Lower lobe of right lung (tissue), 2 donors: ENCODE measurements around the gene DST. TPM values are rescaled to one million over a fixed set of nuclear protein-coding genes. Genes with fewer than 3 reads are reported as not detected.

ENCODE experiments used
- ATAC-seq, 2 donors: fragments of 200-7000 bp; cut with Tn5 transposase; one replicate each; pipeline ENCODE4 v1.9.1; 2020 to 2022; ENCODE audit warnings: mild to moderate bottlenecking in 2 of 2, moderate library complexity in 2 of 2
- DNase-seq: peaks from one replicate; pipeline ENCODE4 v3.0.0-alpha.2; 2020
- H3K27ac ChIP-seq: fragments of 200-600 bp; one replicate; pipeline ENCODE4 v1.8.0; 2022
- H3K27me3 ChIP-seq: fragments of 200-600 bp; one replicate; pipeline ENCODE4 v1.8.0; 2022; ENCODE audit warnings: low read depth
- H3K36me3 ChIP-seq: fragments of 200-600 bp; one replicate; pipeline ENCODE4 v1.8.0; 2022; ENCODE audit warnings: mild to moderate bottlenecking
- H3K4me1 ChIP-seq: fragments of 200-600 bp; one replicate; pipeline ENCODE4 v1.8.0; 2022
- H3K4me3 ChIP-seq: fragments of 200-600 bp; one replicate; pipeline ENCODE4 v1.8.0; 2022; ENCODE audit warnings: mild to moderate bottlenecking
- H3K9me3 ChIP-seq: fragments of 200-600 bp; one replicate; pipeline ENCODE4 v1.8.0; 2022
- intact Hi-C: fragments of 100-400 bp; cut with DNase I; formaldehyde crosslinking; loops from one replicate; pipeline ENCODE4 v1.11.0; 2022
- total RNA-seq: library from RNA; stranded (reverse); fragmentation: NEBNext Ultra II Directional; extraction: Animal tissue kit (Norgen Biotek cat#: 25700); gene quantifications from one replicate; pipeline ENCODE4 v1.2.1, GENCODE V29; 2021
- TF ChIP-seq, protein P1 (sequence below): fragments of 200-600 bp; IDR thresholded peaks from one replicate; pipeline ENCODE4 v1.8.0; 2022; ENCODE audit warnings: antibody characterized with exemption, mild to moderate bottlenecking
- donor health status: DM: no; HTN: yes; CAD: no; lungs with severe emphysema.

DST gene
- total RNA-seq, 1 donor from 2014 or later = 327 TPM

GRCh38 chr6:56657354-56657753 is 14.7 kb upstream of the DST start:
- no peak overlapping the region for H3K27ac ChIP-seq
- no peak for ATAC-seq

DNA sequence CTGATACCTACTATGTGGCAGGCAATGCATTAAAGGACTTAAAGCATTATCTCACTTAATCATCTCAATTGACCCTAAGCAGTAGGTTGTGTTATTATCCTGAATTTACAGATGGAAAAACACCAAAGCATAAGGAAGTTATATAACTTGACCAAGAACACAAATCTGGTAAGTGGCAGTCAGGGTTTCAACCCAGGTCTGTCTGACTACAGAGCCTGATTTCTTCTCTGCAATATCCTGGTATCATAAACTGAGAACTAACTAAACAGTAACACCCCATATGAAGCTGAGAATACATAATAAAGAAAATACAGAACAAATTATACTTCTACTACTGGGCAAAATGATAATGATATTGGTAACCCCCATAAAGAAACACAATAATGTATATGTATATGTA is 13.8 kb upstream of the DST start:
- Histone ChIP-seq H3K27me3 (no peaks in the 10 kb centered on the region), H3K27ac (no peak overlapping the region), H3K9me3 (no peaks in the 10 kb centered on the region), H3K36me3 (no peaks in the 10 kb centered on the region), H3K4me3 (no peak overlapping the region), H3K4me1 (peaks cover 18% of the 10 kb centered on the region)
- no peak for ATAC-seq
- DNase-seq = no peak
- TF ChIP-seq, protein P1, sequence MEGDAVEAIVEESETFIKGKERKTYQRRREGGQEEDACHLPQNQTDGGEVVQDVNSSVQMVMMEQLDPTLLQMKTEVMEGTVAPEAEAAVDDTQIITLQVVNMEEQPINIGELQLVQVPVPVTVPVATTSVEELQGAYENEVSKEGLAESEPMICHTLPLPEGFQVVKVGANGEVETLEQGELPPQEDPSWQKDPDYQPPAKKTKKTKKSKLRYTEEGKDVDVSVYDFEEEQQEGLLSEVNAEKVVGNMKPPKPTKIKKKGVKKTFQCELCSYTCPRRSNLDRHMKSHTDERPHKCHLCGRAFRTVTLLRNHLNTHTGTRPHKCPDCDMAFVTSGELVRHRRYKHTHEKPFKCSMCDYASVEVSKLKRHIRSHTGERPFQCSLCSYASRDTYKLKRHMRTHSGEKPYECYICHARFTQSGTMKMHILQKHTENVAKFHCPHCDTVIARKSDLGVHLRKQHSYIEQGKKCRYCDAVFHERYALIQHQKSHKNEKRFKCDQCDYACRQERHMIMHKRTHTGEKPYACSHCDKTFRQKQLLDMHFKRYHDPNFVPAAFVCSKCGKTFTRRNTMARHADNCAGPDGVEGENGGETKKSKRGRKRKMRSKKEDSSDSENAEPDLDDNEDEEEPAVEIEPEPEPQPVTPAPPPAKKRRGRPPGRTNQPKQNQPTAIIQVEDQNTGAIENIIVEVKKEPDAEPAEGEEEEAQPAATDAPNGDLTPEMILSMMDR = no peak
- intact Hi-C loops = no loop called here

More at GRCh38 chr6:56657354-56657753, 14.7 kb upstream of the DST start:
- Histone ChIP-seq H3K4me3 (no peak overlapping the region), H3K27me3 (no peaks in the 10 kb centered on the region), H3K36me3 (no peaks in the 10 kb centered on the region), H3K9me3 (no peaks in the 10 kb centered on the region), H3K4me1 (peaks cover 15% of the 10 kb centered on the region)
- TF ChIP-seq, protein P1 = no peak
- DNase-seq = no peak
- intact Hi-C loops = no loop called here

GRCh38 chr6:56655996-56656395 is 13.3 kb upstream of the DST start:
- DNase-seq (no peak), ATAC-seq (no peak)
- Histone ChIP-seq H3K9me3 (no peaks in the 10 kb centered on the region), H3K27me3 (no peaks in the 10 kb centered on the region), H3K4me3 (no peak overlapping the region), H3K4me1 (peaks cover 18% of the 10 kb centered on the region), H3K27ac (no peak overlapping the region), H3K36me3 (no peaks in the 10 kb centered on the region)
- intact Hi-C loops = no loop called here
- TF ChIP-seq, protein P1 = no peak

DNA sequence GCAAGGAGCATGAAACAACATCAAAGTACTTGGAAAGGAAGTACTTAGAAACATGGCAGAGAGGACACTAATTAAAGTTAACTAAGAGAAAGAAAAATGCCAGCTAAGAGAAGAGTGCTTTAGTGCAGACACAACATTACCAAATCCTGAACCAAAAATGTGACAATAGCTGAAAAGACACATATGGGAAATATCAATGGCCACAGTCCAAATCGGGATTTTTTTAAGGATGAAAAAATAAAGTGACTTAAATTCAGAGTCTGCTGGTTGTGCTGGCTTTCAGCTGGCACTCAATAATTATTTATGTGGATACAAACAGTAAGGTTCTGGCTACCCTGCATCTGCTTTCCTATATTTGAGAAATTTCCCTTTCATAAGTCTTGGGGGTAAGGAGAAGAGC is 12.6 kb upstream of the DST start:
- Histone ChIP-seq H3K4me1 (peaks cover 18% of the 10 kb centered on the region), H3K9me3 (no peaks in the 10 kb centered on the region), H3K36me3 (no peaks in the 10 kb centered on the region), H3K4me3 (no peak overlapping the region), H3K27ac (no peak overlapping the region), H3K27me3 (no peaks in the 10 kb centered on the region)
- intact Hi-C loops = no loop called here
- TF ChIP-seq, protein P1 = no peak
- DNase-seq = no peak
- ATAC-seq = no peak

DNA sequence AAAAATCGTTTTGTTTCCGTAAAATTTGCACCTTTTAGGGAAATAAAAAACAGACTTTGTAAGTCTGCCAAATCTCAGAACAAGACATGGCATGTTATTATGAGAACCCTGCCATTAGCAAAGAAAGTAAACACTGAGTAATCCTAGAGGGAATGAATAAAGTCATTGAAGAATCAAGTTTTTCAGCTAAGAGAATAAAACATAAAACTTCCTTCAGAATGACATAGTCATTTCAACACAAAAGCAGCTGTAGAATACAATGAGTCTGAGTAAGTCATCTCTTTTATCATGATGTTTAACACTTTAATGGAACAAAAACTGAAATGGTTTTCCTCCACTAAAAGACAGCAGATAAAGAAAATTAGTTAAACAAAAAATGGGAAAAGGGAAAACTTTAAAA is 10.3 kb upstream of the DST start:
- no peak overlapping the region for H3K27ac ChIP-seq
- peaks cover 32% of the 10 kb centered on the region for H3K4me1 ChIP-seq
- H3K27me3 ChIP-seq = no peaks in the 10 kb centered on the region
- TF ChIP-seq, protein P1 = no peak
- intact Hi-C loops = no loop called here
- peaks cover 5% of the 10 kb centered on the region for H3K36me3 ChIP-seq
- peak in 1 of 2 donors; percentile 51 for ATAC-seq
- H3K4me3 ChIP-seq = no peak overlapping the region
- DNase-seq = no peak
- H3K9me3 ChIP-seq = no peaks in the 10 kb centered on the region

GRCh38 chr6:56652231-56652630 is 9.5 kb upstream of the DST start:
- Histone ChIP-seq H3K9me3 (no peaks in the 10 kb centered on the region), H3K36me3 (peaks cover 9% of the 10 kb centered on the region), H3K4me3 (no peak overlapping the region), H3K4me1 (peaks cover 32% of the 10 kb centered on the region), H3K27me3 (no peaks in the 10 kb centered on the region), H3K27ac (no peak overlapping the region)
- ATAC-seq (peak in 1 of 2 donors; percentile 25), DNase-seq (no peak)
- TF ChIP-seq, protein P1 = no peak
- intact Hi-C loops = no loop called here
